HK-2 (cell line): ENCODE results near the gene SPOP.
"Not testable (repeated sequence)": the region's sequence is repeated elsewhere in the genome, so short reads cannot be mapped to it uniquely, and the experiment has no call there.

Source experiments
- DNase-seq: peaks from one replicate; pipeline ENCODE4 v3.0.0-alpha.2; 2018; ENCODE audit not compliant: unreplicated experiment

SPOP gene

GRCh38 chr17:49677933-49678847 lies at the start of gene SPOP:
TSS of gene SPOP (minus strand) at chr17:49678097. CDS start at chr17:49622810, 55,287 bp downstream.
- DNase-seq = peak; percentile 98

GRCh38 chr17:49727380-49727779 lies 49.5 kb upstream of the SPOP start:
- DNase-seq = no peak

- no peak for DNase-seq
Measured at GRCh38 chr17:49725452-49726130, 47.7 kb upstream of the SPOP start.

DNA sequence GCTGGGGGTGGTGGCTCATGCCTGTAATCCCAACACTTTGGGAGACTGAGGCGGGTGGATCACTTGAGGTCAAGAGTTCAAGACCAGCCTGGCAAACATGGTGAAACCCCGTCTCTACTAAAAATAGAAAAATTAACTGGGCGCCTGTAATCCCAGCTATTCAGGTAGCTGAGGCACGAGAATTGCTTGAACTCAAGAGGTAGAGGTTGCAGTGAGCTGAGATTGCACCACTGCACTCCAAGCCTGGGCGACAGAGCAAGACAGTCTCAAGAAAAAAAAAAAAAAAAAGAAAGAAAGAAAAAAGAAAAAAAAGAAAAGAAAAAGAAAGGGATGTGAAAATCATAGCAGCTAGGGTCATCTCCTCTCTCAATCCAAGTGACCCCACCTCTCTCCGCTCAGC lies 46.7 kb upstream of the SPOP start:
- DNase-seq = not testable (repeated sequence)

DNA sequence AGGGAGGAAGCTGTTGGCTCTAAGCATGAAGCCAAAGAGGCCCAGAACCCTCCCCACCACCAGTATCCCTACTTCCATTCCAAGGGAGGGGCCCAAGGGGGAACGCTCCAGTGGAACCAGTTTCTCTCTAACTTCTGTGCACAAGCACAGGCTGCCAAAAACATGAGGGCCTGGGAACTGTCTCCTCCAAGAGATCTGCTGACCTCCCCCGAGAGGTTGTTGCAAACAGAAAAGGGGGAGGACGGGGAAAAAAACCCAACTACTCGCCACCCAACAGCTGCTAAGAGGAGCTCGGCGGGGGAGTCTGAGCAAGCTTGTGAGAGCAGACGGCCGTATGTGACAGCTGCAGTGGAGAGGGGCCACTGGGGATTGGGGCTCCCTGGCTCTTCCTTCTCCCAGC lies 45.5 kb upstream of the SPOP start:
- no peak for DNase-seq

DNA sequence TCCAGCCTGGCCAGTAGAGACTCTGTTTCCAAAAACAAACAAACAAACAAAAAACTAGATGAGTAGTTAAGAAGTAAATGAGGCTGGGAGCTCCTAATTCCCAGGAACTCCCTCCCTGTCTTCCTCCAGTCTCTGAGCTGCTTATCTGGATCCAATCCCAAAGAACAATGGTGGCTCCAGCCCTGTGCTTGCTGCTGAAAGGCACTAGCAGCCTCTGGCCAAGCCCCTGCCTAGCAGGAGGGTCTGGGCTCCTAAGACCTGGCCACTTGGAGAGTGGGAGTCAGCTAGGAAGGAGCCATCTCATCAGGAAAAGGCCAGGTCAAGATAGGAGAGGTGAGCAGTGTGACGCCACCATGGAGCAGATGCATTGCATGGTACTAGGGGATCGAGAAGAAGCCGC lies 44.2 kb upstream of the SPOP start:
- DNase-seq = no peak

GRCh38 chr17:49717371-49717861 lies 39.5 kb upstream of the SPOP start:
- DNase-seq = no peak

DNA sequence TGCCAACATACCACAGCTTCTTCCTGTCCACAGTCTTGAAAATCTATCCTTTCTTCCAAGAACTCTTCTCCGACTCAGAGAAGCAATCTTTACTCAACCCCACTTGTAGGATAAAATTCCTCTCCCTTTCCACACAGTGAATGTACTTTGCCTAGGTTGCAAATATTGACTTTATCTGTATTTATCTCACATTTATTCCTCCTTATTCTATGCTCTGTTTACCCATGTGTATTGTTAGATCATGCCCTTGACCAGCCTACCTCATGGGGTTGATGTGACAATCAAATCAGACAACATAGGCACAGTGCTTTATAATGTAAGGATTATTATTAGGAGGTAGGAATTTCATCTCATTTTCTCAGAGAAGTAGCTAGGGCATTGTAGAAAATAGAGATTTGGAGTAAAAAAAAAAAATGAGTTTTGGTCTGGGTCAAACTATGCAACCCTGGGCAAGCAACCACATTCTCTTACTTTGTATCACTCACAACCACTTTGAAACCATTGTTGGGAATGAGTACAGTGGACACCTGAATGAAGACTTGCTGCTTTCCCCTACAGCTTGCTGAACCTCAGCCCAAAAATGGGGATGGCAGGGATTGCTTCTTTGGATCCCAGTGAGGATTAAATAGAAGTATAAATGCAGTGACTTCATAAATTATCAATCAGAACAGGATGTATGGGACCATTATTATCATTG lies 38.9 kb upstream of the SPOP start:
- no peak for DNase-seq

DNA sequence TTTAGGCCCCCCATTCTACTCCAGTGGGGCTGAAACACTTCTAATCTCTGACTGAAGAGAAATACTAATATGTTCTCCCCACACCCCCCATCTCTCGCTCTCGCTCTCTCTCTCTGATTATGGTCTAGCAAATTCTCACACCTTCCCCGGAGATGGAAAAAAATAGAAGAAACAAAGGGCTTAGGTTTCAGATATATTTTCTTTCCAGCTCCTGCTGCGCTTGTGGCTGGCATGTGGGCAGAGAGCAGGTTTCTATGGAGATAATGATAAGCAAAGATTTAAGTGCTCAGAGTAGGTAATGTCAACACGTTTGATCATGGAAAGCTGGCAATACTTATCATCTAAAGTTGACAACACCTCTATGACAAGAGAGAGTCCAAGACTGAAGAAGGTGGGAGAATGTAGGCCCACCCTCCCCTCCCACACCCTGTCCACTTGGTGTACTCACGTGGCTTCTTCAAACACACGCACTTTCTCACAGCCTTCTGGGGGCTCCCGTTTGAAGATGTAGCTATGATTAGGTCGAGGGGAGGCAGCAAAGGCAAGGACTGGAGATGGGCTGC lies 37.9 kb upstream of the SPOP start:
- no peak for DNase-seq

GRCh38 chr17:49715216-49715615 lies 37.3 kb upstream of the SPOP start:
- no peak for DNase-seq

DNA sequence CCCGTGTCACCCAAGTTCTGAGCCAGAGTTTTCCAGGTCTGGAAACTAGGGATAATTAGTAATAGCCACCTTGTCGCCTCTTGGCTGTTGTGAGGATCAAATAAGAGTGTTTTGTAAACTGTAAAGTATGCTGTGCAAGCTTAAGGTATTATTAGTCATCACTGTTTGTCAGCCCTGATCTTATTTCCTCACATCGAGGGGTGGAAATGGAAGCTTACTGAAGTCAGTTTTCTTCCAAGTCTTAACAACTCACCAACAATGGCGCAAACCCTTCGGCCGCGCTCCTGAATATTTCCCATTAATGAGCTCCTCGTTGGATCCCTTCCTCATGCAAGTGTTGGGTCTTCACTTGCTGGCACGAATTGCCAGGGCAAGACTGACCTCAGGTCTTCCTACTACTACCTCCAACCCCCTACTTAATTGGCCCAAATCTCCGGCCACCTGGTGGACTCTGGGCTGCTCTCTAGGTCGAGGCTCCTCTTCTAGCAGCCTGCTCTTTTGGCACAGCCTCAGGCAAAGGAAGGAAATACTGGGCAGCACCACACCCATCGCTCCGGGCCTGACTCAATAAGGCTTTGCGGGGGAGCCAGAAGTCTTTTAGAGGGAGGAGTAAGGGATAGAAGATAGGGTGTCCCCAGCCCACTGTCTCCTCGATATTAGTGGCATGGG lies 30.8 kb upstream of the SPOP start:
- no peak for DNase-seq

DNA sequence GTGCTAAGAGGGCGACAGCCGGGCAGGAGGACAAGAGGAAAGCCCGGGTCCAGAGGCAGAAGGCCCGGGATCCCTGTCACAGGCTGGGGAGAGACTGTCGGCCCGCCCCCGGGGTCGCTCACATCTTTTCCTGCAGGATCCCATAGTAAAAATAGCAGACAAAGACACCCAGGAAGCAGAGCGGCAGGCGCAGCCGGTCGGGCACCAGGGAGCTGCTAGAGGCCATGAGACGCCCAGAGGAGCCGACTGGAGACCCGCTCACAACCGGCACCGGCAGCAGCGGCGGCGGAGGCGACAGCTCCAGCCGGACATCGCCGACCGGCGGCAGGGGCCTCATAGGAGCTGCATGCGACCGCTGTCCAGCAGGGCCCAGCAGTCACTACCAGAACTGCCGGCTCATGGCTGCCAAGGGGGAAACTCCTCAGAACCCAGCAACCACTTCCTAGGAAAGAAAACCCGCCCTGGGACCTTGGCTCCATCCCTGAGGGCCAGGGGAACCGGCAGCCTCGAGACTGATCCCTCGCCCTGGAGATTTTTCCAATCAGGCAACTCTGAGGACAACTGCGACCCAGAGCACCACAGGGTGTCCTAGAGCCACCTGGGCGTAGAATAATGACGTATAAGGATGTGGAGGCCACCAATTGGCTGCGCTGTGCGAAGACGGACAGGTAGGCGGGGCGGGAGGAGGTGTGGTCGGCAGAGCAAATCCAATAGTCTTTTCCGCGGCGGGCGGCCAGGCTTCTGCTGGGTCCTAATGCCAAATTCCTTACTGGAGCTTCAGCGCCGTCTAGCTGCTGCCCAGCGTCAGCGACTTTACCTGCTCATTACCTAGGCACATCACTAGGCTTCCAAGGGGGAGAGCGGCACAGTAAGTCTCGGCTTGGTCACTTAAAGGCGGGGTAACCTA lies 30.0 kb upstream of the SPOP start, which contains the start of gene SLC35B1:
TSS of gene SLC35B1 (minus strand) at position 357 of the 907 bp plus-strand sequence. CDS start at position 226, 131 bp downstream.
- DNase-seq = peak; percentile 98

GRCh38 chr17:49707246-49707607 lies 29.3 kb upstream of the SPOP start:
- DNase-seq = no peak

GRCh38 chr17:49705254-49705653 lies 27.4 kb upstream of the SPOP start:
- DNase-seq = no peak

DNA sequence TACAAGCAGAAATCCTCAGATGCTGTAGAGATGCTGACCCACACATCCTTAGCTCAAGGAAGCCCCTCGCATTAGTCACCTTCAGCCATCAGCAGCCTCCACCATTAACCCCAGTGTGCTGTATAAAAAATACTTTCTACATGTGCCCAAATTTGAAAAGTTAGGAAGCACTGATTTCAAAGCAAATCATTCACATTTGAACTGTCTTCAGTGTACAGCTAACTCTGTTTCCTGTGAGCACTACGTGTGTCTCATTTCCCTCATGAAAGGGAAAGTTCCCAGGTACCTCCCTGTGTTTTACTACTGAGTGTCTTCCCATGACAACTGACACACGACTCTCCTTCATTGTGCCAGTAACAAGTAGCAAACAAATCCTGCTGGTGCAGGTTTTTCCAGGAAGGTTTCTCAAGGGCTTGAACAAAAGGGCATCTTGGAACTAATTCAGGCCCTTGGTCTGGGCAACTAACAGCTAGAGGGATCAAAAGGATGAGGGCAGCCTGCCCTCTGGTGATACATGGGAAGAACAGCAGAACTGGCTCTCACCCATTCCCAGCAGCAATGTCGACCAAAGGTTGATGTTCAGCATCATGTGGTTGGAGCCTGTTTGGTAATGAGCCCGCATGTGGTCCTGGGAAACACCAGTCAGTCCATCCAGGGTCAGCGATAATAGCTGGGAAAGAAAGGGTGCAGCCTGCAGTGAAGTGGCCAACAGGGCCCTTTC lies 25.8 kb upstream of the SPOP start:
- DNase-seq = peak; percentile 28

DNA sequence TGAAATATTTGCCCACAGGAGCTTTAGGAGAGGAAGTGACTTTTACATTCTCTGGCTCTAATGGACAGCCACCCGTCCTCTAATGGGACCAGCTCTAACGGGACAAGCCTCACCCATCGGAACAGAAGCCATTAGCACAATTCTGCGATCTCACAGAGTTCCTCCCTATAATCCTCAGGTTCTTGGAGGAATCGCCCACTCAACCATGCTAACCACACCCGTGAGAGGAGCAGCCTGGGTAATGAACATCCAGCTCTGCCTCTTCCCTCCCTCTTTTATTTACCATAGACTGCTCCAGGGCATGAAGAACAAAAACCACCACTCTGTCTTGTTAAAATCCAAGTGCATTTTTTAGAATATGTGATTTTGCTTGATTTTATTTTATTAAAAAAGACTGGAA lies 23.1 kb upstream of the SPOP start:
- DNase-seq = no peak

DNA sequence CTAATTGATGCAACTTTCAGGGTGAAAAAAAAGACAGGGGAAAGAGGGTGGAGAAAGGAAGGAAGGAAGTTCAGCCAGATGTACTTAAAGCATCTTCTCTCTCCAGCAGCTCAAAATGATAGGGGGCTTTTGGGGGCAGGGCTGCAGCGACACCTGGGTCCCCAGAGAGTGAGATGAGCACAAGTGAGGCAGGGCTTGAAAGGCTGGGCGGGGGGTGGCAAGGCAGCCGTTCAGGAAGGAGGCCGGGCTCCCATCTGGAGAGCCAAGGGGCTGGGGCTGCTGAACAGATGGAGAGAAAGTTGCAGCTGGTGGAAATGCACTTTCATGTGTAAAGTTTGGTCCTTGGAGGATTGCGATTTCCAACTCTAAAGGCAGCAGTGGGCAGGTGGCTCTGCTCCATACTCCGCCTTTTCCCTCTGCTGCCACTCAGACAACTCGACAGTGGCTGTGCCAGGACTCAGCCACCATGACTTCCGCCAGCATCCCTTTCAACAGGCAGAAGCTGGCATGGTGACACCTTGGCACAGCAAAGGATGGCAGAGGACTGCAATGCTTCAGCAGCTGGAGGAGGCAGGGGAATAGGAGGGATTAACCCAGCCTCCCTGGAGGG lies 22.2 kb upstream of the SPOP start:
- DNase-seq = no peak

- DNase-seq = no peak
Measured at GRCh38 chr17:49698005-49698404, 20.1 kb upstream of the SPOP start.

DNA sequence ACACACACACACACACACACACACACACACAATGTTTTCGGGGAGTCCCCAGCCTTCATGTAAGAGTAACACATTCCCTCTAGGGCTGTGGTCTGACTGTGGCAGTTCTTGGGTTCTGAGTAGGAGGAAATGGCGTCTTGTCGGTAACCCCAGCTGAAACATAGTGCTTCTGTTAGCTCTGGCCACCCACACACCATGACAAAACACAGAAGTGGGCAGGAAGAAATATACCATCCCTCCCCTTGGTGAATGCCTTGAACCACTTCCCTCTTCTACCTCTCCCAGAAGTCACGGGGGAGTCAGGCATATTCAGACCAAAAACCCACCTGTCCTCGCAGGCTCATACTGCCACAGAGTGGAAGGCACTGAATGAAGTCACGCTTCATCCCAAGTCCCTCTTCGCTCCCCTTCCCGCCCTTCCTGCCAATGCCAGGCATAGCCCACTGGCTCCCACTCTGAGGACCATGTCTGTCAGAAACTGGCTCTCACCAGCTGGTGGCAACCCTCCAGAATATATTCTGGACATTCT lies 18.4 kb upstream of the SPOP start:
- no peak for DNase-seq
